Right lobe of liver (tissue), 6 donors: ENCODE results near the gene NDUFS6. TPM values are rescaled to one million over a fixed set of nuclear protein-coding genes. Genes with fewer than 3 reads are reported as not detected.
"Not testable (repeated sequence)": the region's sequence is repeated elsewhere in the genome, so short reads cannot be mapped to it uniquely, and the experiment has no call there.

ENCODE experiments used
- ATAC-seq, 4 donors: fragments of 200-7000 bp; cut with Tn5 transposase; one replicate each; pipeline ENCODE4 v1.9.1; 2020; ENCODE audit warnings: mild to moderate bottlenecking in 4 of 4, moderate library complexity in 4 of 4
- DNase-seq, 3 donors: peaks; one replicate each; pipeline ENCODE4 v3.0.0-alpha.2; 2020
- H3K27ac ChIP-seq, 3 donors: fragments of 200-600 bp; one replicate each; pipeline ENCODE4 v1.8.0; 2022
- H3K27me3 ChIP-seq, 2 donors: fragments of 200-600 bp; one replicate each; pipeline ENCODE4 v1.8.0; 2022
- H3K36me3 ChIP-seq, 4 donors: fragments of 200-600 bp; sonication (generic) in 1 of 4; one replicate each; pipeline versions ENCODE4 v1.5.1 to v1.8.0; 2017 to 2022; ENCODE audit warnings: control low read depth in 1 of 4
- H3K4me1 ChIP-seq, 4 donors: fragments of 200-600 bp; sonication (generic) in 1 of 4; one replicate each; pipeline versions ENCODE4 v1.5.1 to v1.8.0; 2017 to 2022; ENCODE audit warnings: control low read depth in 1 of 4
- H3K4me3 ChIP-seq, 3 donors: fragments of 200-600 bp; one replicate each; pipeline ENCODE4 v1.8.0; 2022
- H3K9me3 ChIP-seq, 4 donors: fragments of 200-600 bp; sonication (generic) in 1 of 4; one replicate each; pipeline versions ENCODE4 v1.5.1 to v1.8.0; 2017 to 2022; ENCODE audit warnings: control low read depth in 1 of 4
- CTCF ChIP-seq, 4 donors: fragments of 200-600 bp in 3 of 4; fragments of 450-650 bp in 1 of 4; IDR thresholded peaks; one replicate each; pipeline versions ENCODE4 v1.5.1 to v1.8.0; 2016 to 2022; ENCODE audit warnings: antibody characterized with exemption in 4 of 4, mild to moderate bottlenecking in 2 of 4
- POLR2A ChIP-seq: fragments of 450-650 bp; IDR thresholded peaks from one replicate; pipeline ENCODE4 v1.6.1; 2017; ENCODE audit warnings: antibody characterized with exemption, mild to moderate bottlenecking
- WGBS: methylation state at CpG from one replicate; pipeline ENCODE4 v1.1.6; 2018; ENCODE audit warnings: low coverage, low lambda C conversion rate; ENCODE audit not compliant: insufficient coverage; ENCODE audit errors: missing lambda C conversion rate; 5-methylcytosine and 5-hydroxymethylcytosine counted together
- intact Hi-C, 2 donors: fragments of 100-400 bp; cut with DNase I; formaldehyde crosslinking; loops; one replicate each; pipeline versions ENCODE4 v1.11.2 to v1.14.1; 2022
- total RNA-seq, 6 experiments: library from RNA; depleted of rRNA in 2 of 6; stranded (reverse); fragments of >200 nt in 2 of 6; fragmentation: NEBNext Ultra II Directional in 3 of 6; extraction: Animal tissue kit (Norgen Biotek cat#: 25700) in 3 of 6; gene quantifications; one replicate each; pipeline versions ENCODE4 v1.1.0 to v1.2.4, GENCODE V29; 2016 to 2023
- donor health status: DM: no; HTN: yes; CAD: no.
- donor health status: DM: no; HTN: no; CAD: no.
- donor health status: DM: no; HTN: no; CAD: no.
- donor health status: DM: no; HTN: yes; CAD: no.
- donor health status: DM: no; HTN: yes; CAD: no.

Gene NDUFS6
- total RNA-seq, 6 experiments from 2014 or later = 16.5 to 57.5 (median 23.7) TPM

DNA sequence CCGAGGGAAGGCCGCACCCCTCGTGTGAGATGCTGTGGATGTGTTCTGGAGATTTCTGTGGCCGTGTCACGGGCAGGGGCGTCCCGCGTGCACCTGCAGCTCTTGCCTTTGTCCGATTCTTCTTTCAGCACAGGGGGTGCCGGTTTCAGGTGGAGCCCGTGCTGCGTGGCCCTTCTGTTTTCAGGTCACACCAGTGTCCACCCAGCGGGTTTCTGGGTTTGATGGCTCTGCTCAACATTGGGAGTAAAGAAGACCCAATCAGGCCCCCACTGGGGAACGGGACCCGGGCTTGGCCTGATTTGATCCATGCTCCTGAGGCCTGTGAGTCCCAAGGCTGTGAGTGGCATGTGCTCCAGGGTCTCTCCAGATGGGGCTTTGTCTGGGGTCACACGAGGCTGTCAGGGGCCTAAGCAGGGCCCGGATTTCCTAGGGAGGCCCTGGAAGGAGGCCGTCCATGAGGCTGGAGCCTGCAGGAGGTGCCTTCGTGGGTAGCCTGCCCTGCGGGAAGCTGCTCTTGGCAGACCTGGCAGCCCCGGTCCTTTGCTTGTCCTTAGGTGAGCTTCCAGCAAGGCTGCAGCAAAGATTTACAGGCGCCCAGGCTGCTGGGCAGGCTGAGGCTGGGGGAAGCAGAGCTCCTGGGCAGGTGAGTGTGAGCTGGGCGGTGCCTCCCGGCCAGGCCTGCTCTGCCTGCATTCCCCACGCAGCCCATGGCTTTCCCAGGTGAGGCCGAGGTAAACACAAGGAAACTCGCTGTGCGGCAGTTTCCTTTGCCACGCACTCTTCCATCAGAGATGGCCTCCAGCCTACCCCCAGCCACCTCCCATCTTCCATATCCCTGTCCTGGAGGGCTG, 14.4 kb upstream of the NDUFS6 start:
- WGBS = 40% methylated on average over 2 of the region's 29 CpGs
- ATAC-seq (no peak), DNase-seq (peak in 1 of 3 donors; percentile 13)
- Histone ChIP-seq H3K4me3 (no peak overlapping the region), H3K4me1 (no peaks in the 10 kb centered on the region), H3K27ac (no peak overlapping the region), H3K27me3 (no peaks in the 10 kb centered on the region), H3K9me3 (no peaks in the 10 kb centered on the region), H3K36me3 (no peaks in the 10 kb centered on the region)
- intact Hi-C loops = no loop called here
- TF ChIP-seq CTCF (IDR thresholded peaks at IDR 0.05) (no peak), POLR2A (no peak)

DNA sequence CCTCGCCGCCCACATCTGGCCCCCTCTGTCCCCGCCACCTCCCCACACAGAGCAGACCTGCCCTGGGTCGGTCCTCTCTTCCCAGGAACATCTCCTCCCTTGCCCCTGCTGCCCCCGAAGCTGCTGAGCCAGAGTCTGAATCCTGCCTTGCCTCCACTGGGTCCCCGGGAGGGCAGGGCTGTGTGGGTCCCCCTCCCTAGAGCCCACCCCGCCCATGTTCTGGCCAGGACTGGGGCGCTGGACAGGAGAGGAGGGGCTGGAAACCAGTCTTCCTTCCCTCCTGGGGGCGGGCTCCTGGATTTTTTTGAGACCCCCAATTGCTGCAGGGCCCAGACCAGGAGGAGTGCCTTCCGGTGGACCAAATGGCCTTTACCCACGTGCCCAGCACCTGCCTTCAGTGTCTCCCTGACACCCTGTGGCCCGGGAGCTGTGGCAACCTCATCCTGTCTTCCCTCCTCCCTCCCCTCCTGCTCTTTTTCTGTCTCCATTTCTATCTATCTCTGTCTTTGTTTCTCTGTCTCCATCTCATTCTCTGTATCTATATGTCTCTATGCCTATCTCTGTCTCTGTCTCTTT, 13.6 kb upstream of the NDUFS6 start:
- no peak overlapping the region for H3K27ac ChIP-seq
- H3K9me3 ChIP-seq = no peaks in the 10 kb centered on the region
- no peak for TF ChIP-seq CTCF (IDR thresholded peaks at IDR 0.05)
- TF ChIP-seq POLR2A = no peak
- no peaks in the 10 kb centered on the region for H3K4me1 ChIP-seq
- DNase-seq (peak in 1 of 3 donors; percentile 10), ATAC-seq (no peak)
- no peak overlapping the region for H3K4me3 ChIP-seq
- no peaks in the 10 kb centered on the region for H3K27me3 ChIP-seq
- H3K36me3 ChIP-seq = no peaks in the 10 kb centered on the region
- intact Hi-C loops = no loop called here
- WGBS = 89% methylated on average over 4 of the region's 12 CpGs

GRCh38 chr5:1788200-1788599, 13.0 kb upstream of the NDUFS6 start:
- Histone ChIP-seq H3K4me1 (no peaks in the 10 kb centered on the region), H3K9me3 (no peaks in the 10 kb centered on the region), H3K27me3 (no peaks in the 10 kb centered on the region), H3K36me3 (no peaks in the 10 kb centered on the region), H3K4me3 (no peak overlapping the region), H3K27ac (no peak overlapping the region)
- ATAC-seq (no peak), DNase-seq (peak in 2 of 3 donors; percentile 5 to 6)
- 59% methylated on average over 5 of the region's 7 CpGs for WGBS
- TF ChIP-seq CTCF (IDR thresholded peaks at IDR 0.05) = no peak
- no peak for TF ChIP-seq POLR2A
- intact Hi-C loops = no loop called here

DNA sequence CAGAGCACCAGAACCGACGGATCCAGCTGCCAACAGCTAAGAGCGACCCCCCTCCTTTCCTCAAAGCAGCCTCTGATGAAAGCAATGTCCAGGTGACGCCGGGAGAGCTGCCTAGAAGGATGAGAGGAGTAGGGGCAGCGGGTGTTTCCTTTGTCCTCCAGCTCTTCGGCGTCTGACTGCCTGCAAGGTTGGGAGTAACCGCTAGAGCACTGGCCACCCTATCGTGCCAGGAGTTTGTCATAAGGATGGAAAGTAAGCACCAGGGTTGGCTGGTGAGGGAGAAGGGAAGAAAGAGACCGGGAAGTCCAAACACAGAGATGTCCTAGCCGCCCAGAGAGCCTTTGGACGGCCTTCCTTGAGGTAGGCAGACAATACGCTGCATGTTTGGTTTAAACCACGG, 12.4 kb upstream of the NDUFS6 start:
- ATAC-seq (no peak), DNase-seq (peak in 1 of 3 donors; percentile 25)
- WGBS = 64% methylated on average over 10 of the region's 15 CpGs
- TF ChIP-seq POLR2A (no peak), CTCF (IDR thresholded peaks at IDR 0.05) (no peak)
- no peaks in the 10 kb centered on the region for H3K27me3 ChIP-seq
- H3K4me3 ChIP-seq = no peak overlapping the region
- no peak overlapping the region for H3K27ac ChIP-seq
- no peaks in the 10 kb centered on the region for H3K36me3 ChIP-seq
- no peaks in the 10 kb centered on the region for H3K9me3 ChIP-seq
- intact Hi-C loops = no loop called here
- no peaks in the 10 kb centered on the region for H3K4me1 ChIP-seq

DNA sequence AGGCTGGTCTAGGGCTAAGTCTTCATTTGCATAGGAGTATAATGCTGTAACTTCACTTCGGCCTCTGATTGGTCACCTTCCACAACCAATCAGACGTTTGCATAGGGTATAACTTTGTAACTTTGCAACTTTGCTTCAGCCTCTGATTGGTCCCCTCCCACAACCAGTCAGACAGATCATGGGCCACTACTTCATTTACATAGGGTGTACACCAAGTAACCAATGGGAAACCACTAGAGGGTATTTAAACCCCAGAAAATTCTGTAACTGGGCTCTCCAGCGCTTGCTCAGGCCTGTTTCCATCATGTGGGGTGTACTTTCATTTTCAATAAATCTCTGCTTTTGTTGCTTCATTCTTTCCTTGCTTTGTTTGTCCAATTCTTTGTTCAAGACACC, 11.8 kb upstream of the NDUFS6 start:
- H3K27ac ChIP-seq, intact Hi-C loops, ATAC-seq, H3K9me3 ChIP-seq, H3K4me1 ChIP-seq, H3K36me3 ChIP-seq, H3K4me3 ChIP-seq, H3K27me3 ChIP-seq, DNase-seq: not testable (repeated sequence)
- WGBS = 80% methylated on average over 3 of the region's 3 CpGs
